22Rv1 (cell line): ENCODE measurements around the gene MYD88.

Experiments
- H3K27ac ChIP-seq: fragments of 450-650 bp; 2 replicates; pipeline ENCODE4 v1.5.1; 2017
- CTCF ChIP-seq: fragments of 450-650 bp; IDR thresholded peaks from 2 replicates; pipeline ENCODE4 v1.5.1; 2017; ENCODE audit warnings: mild to moderate bottlenecking
- ZFX ChIP-seq: fragments of 450-650 bp; IDR thresholded peaks from 2 replicates; pipeline ENCODE4 v1.6.1; 2017; ENCODE audit warnings: antibody characterized with exemption, borderline replicate concordance

The MYD88 gene

DNA sequence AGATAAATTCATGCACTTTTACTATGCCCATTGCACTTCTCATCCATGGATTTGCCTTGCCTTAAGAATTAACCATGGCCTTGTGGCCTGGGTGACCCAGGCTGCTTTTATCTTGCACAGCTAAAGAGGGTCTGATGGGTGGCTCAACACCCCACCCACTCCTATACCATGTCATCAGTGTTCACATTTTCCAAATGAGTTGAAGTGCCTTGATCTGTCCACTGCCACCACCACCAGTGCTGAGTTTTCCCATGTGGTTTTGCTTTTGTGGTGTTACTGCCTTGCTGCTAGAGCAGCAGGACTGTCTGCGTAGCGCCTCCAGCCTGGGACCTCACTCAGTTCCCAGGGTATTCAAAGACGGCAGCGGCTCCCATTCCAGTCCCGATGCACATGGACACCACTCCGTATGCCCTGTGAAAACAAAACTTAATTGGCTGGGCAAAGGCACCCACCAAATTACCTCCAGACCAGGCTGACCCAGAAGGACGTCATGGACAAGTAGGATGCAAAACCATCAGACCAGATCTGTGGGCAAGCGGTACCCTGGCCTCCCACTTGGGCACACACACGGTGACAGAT lies 15.7 kb upstream of the MYD88 start:
- H3K27ac ChIP-seq = no peak overlapping the region
- TF ChIP-seq ZFX (no peak), CTCF (no peak)

DNA sequence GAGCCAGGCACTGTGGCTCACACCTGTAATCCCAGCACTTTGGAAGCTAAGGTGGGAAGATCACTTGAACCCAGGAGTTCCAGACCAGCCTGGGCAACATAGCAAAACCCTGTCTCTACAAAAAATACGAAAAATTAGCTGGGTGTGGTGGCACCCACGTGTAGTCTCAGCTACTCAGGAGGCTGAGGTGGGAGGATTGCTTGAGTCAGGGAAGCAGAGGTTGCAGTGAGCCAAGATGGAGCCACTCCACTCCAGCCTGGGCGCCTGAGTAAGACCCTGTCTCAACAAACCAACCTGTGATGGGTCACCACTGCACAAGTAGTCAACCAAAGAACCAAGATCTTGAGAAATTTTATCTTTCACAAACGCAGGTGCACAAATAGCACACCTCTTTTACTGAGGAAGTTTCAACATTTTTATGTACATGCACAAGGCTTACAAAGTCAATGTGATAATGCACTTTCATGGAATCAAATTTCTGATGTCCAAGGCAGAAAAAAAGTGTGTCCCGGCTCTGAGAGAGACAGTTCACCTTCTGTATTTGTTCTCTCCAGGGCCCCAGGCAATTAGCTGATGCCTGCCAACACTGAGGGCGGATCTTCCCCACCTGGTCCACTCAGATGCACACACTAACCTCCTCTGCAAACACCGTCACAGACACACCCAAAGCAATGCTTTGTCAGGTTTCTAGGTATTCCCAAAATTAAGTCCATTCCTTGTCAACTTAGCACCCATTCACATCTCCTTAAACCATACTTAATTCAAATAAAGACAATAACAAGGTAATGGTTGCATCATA lies 13.9 kb upstream of the MYD88 start:
- TF ChIP-seq ZFX = no peak
- no peak for TF ChIP-seq CTCF
- peak overlapping the region; percentile 68 for H3K27ac ChIP-seq

GRCh38 chr3:38125305-38126120 lies 12.9 kb upstream of the MYD88 start:
- peak overlapping the region; percentile 68 for H3K27ac ChIP-seq
- TF ChIP-seq ZFX (no peak), CTCF (no peak)

GRCh38 chr3:38126121-38126892 lies 12.2 kb upstream of the MYD88 start:
- no peak for TF ChIP-seq ZFX
- no peak for TF ChIP-seq CTCF

GRCh38 chr3:38127611-38128302 lies 10.7 kb upstream of the MYD88 start:
- no peak for TF ChIP-seq ZFX
- TF ChIP-seq CTCF = no peak
- H3K27ac ChIP-seq = no peak overlapping the region

More at GRCh38 chr3:38126121-38126892, 12.2 kb upstream of the MYD88 start:
- no peak overlapping the region for H3K27ac ChIP-seq

GRCh38 chr3:38128303-38128655 lies 10.2 kb upstream of the MYD88 start:
- TF ChIP-seq ZFX (no peak), CTCF (no peak)
- no peak overlapping the region for H3K27ac ChIP-seq
